BE2C (cell line): Measurements from ENCODE around the gene TCF4.

Experiments
- DNase-seq: peaks from one replicate; pipeline ENCODE4 v3.0.0-alpha.2; 2020
- H3K27me3 ChIP-seq: fragments of 250-450 bp; sonication (Bioruptor Pico); 2 replicates; pipeline ENCODE4 v1.5.1; 2020; ENCODE audit warnings: mild to moderate bottlenecking
- H3K36me3 ChIP-seq: fragments of 250-450 bp; sonication (Bioruptor Pico); 2 replicates; pipeline ENCODE4 v1.5.1; 2020; ENCODE audit warnings: mild to moderate bottlenecking
- H3K4me1 ChIP-seq: fragments of 250-450 bp; sonication (Bioruptor Pico); 2 replicates; pipeline ENCODE4 v1.5.1; 2020
- H3K4me3 ChIP-seq: 2 replicates; pipeline ENCODE4 v1.5.1; 2011; ENCODE audit warnings: low read depth, low read length
- H3K9me3 ChIP-seq: fragments of 250-450 bp; sonication (Bioruptor Pico); 2 replicates; pipeline ENCODE4 v1.5.1; 2020
- TF ChIP-seq, protein P1 (sequence below): IDR thresholded peaks from 2 replicates; pipeline ENCODE4 v1.5.1; 2012; ENCODE audit warnings: mild to moderate bottlenecking, low read depth, low read length

TCF4 gene

DNA sequence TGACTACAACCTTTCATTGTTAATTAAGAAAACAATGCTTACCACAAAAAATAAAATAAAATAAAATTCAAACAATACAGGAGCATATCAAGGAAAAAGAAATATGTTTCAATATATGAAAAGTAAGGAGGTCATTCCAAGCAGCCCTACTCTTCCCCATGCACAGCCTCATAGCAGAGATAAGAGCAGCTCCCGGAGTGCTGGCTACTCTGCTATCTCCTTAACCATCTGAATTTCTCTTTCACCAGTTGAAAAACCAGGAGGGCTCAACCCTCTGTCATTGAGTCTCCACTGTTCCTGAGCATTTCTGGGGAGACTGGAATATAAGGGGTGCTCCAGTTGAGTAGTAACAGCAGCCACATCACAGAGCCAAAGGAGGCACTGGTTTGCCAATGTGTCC lies 201.4 kb downstream of the TCF4 start:
- TF ChIP-seq, protein P1, sequence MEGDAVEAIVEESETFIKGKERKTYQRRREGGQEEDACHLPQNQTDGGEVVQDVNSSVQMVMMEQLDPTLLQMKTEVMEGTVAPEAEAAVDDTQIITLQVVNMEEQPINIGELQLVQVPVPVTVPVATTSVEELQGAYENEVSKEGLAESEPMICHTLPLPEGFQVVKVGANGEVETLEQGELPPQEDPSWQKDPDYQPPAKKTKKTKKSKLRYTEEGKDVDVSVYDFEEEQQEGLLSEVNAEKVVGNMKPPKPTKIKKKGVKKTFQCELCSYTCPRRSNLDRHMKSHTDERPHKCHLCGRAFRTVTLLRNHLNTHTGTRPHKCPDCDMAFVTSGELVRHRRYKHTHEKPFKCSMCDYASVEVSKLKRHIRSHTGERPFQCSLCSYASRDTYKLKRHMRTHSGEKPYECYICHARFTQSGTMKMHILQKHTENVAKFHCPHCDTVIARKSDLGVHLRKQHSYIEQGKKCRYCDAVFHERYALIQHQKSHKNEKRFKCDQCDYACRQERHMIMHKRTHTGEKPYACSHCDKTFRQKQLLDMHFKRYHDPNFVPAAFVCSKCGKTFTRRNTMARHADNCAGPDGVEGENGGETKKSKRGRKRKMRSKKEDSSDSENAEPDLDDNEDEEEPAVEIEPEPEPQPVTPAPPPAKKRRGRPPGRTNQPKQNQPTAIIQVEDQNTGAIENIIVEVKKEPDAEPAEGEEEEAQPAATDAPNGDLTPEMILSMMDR: no peak
- Histone ChIP-seq H3K27me3 (no peaks in the 10 kb centered on the region), H3K4me3 (no peak overlapping the region), H3K9me3 (no peaks in the 10 kb centered on the region), H3K4me1 (peaks cover 10% of the 10 kb centered on the region; the same call in 1 of the 2 replicates), H3K36me3 (0 out of 2 replicates have a peak, but pooled peaks cover 2% of the 10 kb centered on the region)
- DNase-seq: no peak

DNA sequence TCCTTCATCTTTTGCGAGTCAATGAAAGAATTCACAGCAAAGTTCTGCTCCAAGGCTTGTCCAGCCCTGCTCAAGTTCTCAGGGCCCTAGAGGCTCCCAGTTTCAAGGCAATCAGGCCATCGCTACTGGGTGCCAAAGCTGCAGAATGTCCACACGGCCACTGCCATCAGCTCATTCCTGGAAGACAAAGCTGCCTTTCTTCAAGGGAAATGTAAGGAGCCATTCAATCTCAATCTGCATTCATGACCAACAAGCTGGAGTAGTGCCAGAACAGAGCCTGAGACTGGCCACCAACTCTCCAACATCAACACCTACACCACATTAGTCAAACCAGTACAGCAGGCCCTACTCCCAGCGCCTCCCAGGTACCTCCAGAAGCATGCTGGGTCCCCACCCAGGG lies 202.2 kb downstream of the TCF4 start:
- no peak for DNase-seq
- Histone ChIP-seq H3K4me3 (no peak overlapping the region), H3K4me1 (peaks cover 10% of the 10 kb centered on the region; the same call in 1 of the 2 replicates), H3K9me3 (no peaks in the 10 kb centered on the region), H3K36me3 (0 out of 2 replicates have a peak, but pooled peaks cover 2% of the 10 kb centered on the region), H3K27me3 (no peaks in the 10 kb centered on the region)
- TF ChIP-seq, protein P1: no peak

DNA sequence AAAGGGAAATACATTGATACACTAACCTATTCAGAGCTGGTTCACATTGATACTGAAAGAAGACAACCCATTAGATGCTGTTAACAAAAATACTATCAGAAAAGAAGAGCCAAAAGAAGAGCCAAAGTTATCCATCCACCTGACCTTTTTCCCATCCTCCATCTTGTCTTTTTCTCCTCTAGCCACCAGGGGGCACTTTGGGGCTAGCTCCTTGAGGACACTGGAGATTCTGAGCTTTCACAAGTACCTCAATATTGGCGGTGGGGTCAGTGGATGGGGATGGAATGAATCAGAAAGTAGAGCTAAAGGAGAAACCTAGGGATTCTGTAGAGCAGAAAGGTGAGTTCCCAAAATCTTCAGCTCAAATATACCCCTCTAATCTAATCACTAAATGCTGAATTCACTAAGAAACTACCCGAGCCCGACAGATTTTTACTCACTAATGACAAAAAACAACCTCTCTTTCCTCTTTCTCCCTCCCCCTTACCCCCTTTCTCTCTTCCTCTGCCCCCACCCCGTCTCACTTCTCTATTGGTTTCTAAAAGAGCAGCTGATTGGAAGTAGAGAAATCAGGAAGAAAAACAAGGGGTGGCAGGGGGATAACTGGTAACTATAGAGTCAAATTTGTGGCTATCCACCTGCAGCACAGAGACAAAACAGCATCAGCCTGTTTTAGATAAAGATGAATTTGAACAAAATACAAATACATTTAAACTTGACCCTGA lies 203.3 kb downstream of the TCF4 start:
- TF ChIP-seq, protein P1: peak; percentile 77
- Histone ChIP-seq H3K27me3 (no peaks in the 10 kb centered on the region), H3K4me3 (no peak overlapping the region), H3K36me3 (0 out of 2 replicates have a peak, but pooled peaks cover 2% of the 10 kb centered on the region), H3K9me3 (no peaks in the 10 kb centered on the region), H3K4me1 (peaks cover 10% of the 10 kb centered on the region; the same call in 1 of the 2 replicates)
- peak; percentile 50 for DNase-seq

DNA sequence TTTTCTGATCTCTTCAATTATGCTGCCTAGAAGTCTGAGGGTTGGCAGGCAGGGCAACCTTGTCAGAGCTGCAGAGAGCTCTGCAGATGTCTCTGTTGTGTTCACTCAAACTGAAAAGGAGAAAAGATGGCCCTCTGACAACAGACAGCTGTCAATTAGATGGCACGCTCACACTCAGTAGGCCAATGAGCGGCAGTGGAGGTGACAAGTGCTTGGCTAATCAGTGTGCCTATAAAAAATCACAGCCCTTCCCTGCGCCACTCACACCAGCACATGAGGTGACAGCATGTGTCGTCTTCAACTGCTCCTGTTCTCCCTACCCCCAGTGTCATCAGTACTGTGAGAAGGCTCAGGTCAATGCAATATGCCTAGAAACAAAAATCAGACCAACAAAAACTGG lies 203.9 kb downstream of the TCF4 start:
- Histone ChIP-seq H3K9me3 (no peaks in the 10 kb centered on the region), H3K4me3 (no peak overlapping the region), H3K4me1 (peaks cover 10% of the 10 kb centered on the region; the same call in 1 of the 2 replicates), H3K36me3 (0 out of 2 replicates have a peak, but pooled peaks cover 2% of the 10 kb centered on the region), H3K27me3 (no peaks in the 10 kb centered on the region)
- TF ChIP-seq, protein P1: no peak
- no peak for DNase-seq

DNA sequence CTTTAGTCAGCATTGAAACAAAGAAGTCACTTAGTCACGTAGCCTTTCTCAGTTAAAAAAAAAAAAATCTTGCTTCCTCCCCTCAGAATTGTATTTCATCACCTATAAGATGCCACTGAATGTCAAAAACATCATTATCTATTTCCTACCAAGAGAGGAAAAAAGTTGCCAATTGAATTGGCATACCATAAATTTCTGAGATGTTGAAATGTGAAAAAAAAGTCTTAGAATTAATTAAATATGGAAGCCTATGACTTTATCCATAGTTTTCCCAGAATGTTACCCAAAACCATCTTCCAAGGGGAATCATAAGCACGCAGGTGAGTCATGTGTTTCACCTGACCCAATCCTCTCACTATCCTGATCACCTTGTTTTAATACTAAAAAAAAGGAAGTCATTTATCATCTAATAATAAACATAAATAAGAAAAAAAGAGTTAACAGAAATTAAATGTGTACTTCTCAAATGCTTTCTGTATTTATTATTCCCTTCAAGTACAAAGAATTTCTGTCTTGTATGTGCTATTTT lies 205.7 kb downstream of the TCF4 start:
- Histone ChIP-seq H3K36me3 (0 out of 2 replicates have a peak, but pooled peaks cover 2% of the 10 kb centered on the region), H3K27me3 (no peaks in the 10 kb centered on the region), H3K9me3 (no peaks in the 10 kb centered on the region), H3K4me1 (0 out of 2 replicates have a peak, but pooled peaks cover 4% of the 10 kb centered on the region), H3K4me3 (no peak overlapping the region)
- TF ChIP-seq, protein P1: no peak
- no peak for DNase-seq

DNA sequence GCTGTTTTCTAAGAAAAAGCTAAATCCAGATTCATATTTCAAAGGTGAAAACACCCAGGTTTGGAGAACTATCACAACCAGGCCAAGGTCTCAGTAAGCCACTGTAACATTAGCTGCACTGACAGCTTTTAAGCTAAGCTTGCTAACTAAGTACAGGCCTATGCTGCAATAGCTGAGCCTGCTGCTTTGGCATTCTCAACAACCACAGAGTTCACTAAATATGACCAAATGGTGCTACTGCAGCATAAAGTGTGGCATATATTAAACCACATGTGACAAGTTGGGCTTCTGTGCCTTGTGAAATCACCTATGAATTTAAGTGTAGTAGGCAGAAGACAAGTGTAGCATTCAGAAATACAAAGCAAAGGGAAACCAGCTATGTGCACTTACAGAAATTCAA lies 206.7 kb downstream of the TCF4 start:
- H3K9me3 ChIP-seq: no peaks in the 10 kb centered on the region
- 0 out of 2 replicates have a peak, but pooled peaks cover 4% of the 10 kb centered on the region for H3K4me1 ChIP-seq
- TF ChIP-seq, protein P1: no peak
- no peaks in the 10 kb centered on the region for H3K27me3 ChIP-seq
- no peak overlapping the region for H3K4me3 ChIP-seq
- no peak for DNase-seq
- H3K36me3 ChIP-seq: 0 out of 2 replicates have a peak, but pooled peaks cover 2% of the 10 kb centered on the region
